HCEC 1CT (cell line): ENCODE results near the gene IFNG-AS1.
A peak's percentile ranks its signal among the peaks of the same experiment; 100 is the strongest.

Experiments
- DNase-seq: peaks from one replicate; pipeline ENCODE4 v3.0.0-alpha.2; 2017

The IFNG-AS1 gene

GRCh38 chr12:67989184-67989920 is at the start of gene IFNG-AS1:
Gene IFNG-AS1, plus strand, starts transcription at chr12:67989447.
- no peak for DNase-seq

- DNase-seq = no peak
Measured at GRCh38 chr12:67939611-67940010, 49.6 kb upstream of the IFNG-AS1 start.

GRCh38 chr12:67940780-67941243 is 48.4 kb upstream of the IFNG-AS1 start:
- peak; percentile 53 for DNase-seq

- no peak for DNase-seq
Measured at GRCh38 chr12:67942724-67943123, 46.5 kb upstream of the IFNG-AS1 start.

- peak; percentile 68 for DNase-seq
Measured at GRCh38 chr12:67943141-67943892, 45.9 kb upstream of the IFNG-AS1 start.

- DNase-seq = no peak
Measured at GRCh38 chr12:67944093-67944492, 45.2 kb upstream of the IFNG-AS1 start.

GRCh38 chr12:67952787-67953186 is 36.5 kb upstream of the IFNG-AS1 start:
- no peak for DNase-seq

GRCh38 chr12:67957383-67957782 is 31.9 kb upstream of the IFNG-AS1 start:
- no peak for DNase-seq

- no peak for DNase-seq
Measured at GRCh38 chr12:67958187-67958586, 31.1 kb upstream of the IFNG-AS1 start.

GRCh38 chr12:67964456-67964855 is 24.8 kb upstream of the IFNG-AS1 start:
- DNase-seq = no peak

- no peak for DNase-seq
Measured at GRCh38 chr12:67966560-67966959, 22.7 kb upstream of the IFNG-AS1 start.

GRCh38 chr12:67968321-67968720 is 20.9 kb upstream of the IFNG-AS1 start:
- DNase-seq = no peak

- DNase-seq = no peak
Measured at GRCh38 chr12:67968725-67969124, 20.5 kb upstream of the IFNG-AS1 start.

GRCh38 chr12:67969134-67969802 is 20.0 kb upstream of the IFNG-AS1 start:
- DNase-seq = no peak

- no peak for DNase-seq
Measured at GRCh38 chr12:67977668-67978067, 11.6 kb upstream of the IFNG-AS1 start.

- DNase-seq = no peak
Measured at GRCh38 chr12:67980391-67980790, 8.9 kb upstream of the IFNG-AS1 start.

- peak; percentile 91 for DNase-seq
Measured at GRCh38 chr12:67981287-67982162, 7.7 kb upstream of the IFNG-AS1 start.

GRCh38 chr12:67982164-67982563 is 7.1 kb upstream of the IFNG-AS1 start:
- DNase-seq = no peak

GRCh38 chr12:67986632-67987031 is 2.6 kb upstream of the IFNG-AS1 start:
- no peak for DNase-seq

- DNase-seq = no peak
Measured at GRCh38 chr12:67988601-67989021, 636 bp upstream of the IFNG-AS1 start.

- DNase-seq = no peak
Measured at GRCh38 chr12:67991158-67991557, 1.9 kb downstream of the IFNG-AS1 start.

- no peak for DNase-seq
Measured at GRCh38 chr12:67993143-67993542, 3.9 kb downstream of the IFNG-AS1 start.

- DNase-seq = no peak
Measured at GRCh38 chr12:67994046-67994445, 4.8 kb downstream of the IFNG-AS1 start.
